ENCODE results near the gene VDAC2.

The VDAC2 gene

DNA sequence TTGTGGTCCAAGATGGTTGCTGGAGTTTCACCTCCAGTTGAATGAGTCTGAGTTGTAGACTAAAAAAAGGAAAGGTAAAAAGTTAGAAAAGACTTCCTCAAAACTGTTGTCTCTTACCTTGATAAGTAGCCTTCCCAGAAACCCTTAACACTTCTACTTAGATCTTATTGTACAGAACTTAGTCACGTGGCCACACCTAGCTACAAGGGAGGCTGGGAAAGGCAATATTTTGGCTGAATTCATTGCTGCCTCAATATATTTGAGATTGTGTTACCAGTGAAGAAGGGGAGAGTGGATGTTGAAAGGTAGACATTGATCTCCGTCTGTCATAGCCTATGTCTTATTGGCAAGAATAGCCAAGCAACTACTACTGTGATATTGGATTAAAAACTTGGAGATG is 35.5 kb upstream of the VDAC2 start:
- H3K27ac ChIP-seq: no peak overlapping the region
- TF ChIP-seq, protein P1, sequence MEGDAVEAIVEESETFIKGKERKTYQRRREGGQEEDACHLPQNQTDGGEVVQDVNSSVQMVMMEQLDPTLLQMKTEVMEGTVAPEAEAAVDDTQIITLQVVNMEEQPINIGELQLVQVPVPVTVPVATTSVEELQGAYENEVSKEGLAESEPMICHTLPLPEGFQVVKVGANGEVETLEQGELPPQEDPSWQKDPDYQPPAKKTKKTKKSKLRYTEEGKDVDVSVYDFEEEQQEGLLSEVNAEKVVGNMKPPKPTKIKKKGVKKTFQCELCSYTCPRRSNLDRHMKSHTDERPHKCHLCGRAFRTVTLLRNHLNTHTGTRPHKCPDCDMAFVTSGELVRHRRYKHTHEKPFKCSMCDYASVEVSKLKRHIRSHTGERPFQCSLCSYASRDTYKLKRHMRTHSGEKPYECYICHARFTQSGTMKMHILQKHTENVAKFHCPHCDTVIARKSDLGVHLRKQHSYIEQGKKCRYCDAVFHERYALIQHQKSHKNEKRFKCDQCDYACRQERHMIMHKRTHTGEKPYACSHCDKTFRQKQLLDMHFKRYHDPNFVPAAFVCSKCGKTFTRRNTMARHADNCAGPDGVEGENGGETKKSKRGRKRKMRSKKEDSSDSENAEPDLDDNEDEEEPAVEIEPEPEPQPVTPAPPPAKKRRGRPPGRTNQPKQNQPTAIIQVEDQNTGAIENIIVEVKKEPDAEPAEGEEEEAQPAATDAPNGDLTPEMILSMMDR (IDR thresholded peaks at IDR 0.05): no peak
- H3K27me3 ChIP-seq: no peaks in the 10 kb centered on the region
- H3K4me1 ChIP-seq (ENCODE audit: control insufficient read depth in 1 of 2, insufficient read depth in 1 of 2, low read depth in 1 of 2, low read length in 1 of 2): no peaks in the 10 kb centered on the region
- H3K9me3 ChIP-seq: no peaks in the 10 kb centered on the region
- H3K4me3 ChIP-seq (ENCODE audit: low read depth in 1 of 2, low read length in 1 of 2): no peak overlapping the region
- peaks cover 59% of the 10 kb centered on the region for H3K36me3 ChIP-seq

- Histone ChIP-seq H3K4me3 (ENCODE audit: low read depth in 1 of 2, low read length in 1 of 2) (no peak overlapping the region), H3K36me3 (peaks cover 66% of the 10 kb centered on the region), H3K27ac (no peak overlapping the region), H3K9me3 (no peaks in the 10 kb centered on the region), H3K4me1 (ENCODE audit: control insufficient read depth in 1 of 2, insufficient read depth in 1 of 2, low read depth in 1 of 2, low read length in 1 of 2) (no peaks in the 10 kb centered on the region), H3K27me3 (no peaks in the 10 kb centered on the region)
- TF ChIP-seq, protein P1 (IDR thresholded peaks at IDR 0.05): no peak
These were observed 34.5 kb upstream of the VDAC2 start for GRCh38 chr10:75176046-75176445.

DNA sequence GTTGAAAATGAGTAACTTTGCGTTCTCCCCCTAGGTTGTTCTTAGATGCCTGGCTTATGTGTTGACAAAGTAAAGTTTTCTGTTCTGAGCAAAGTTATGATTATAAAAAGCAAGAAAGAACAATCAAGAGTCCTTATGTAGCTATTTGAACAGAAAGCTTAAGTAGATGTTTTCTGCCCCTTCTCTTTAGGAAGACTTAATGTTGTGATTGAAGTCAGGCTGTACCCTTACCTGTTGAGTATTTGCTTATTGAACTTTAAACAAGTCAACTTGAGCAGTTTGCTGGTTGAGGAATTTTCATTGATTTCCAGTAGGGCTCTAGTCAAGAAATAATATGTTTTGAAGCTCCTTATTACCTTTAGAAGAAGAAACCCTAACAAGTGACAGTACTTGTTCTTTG is 33.9 kb upstream of the VDAC2 start:
- no peak overlapping the region for H3K27ac ChIP-seq
- no peaks in the 10 kb centered on the region for H3K9me3 ChIP-seq
- H3K36me3 ChIP-seq: peaks cover 60% of the 10 kb centered on the region
- H3K27me3 ChIP-seq: no peaks in the 10 kb centered on the region
- TF ChIP-seq, protein P1 (IDR thresholded peaks at IDR 0.05): no peak
- H3K4me1 ChIP-seq (ENCODE audit: control insufficient read depth in 1 of 2, insufficient read depth in 1 of 2, low read depth in 1 of 2, low read length in 1 of 2): no peaks in the 10 kb centered on the region
- H3K4me3 ChIP-seq (ENCODE audit: low read depth in 1 of 2, low read length in 1 of 2): no peak overlapping the region

DNA sequence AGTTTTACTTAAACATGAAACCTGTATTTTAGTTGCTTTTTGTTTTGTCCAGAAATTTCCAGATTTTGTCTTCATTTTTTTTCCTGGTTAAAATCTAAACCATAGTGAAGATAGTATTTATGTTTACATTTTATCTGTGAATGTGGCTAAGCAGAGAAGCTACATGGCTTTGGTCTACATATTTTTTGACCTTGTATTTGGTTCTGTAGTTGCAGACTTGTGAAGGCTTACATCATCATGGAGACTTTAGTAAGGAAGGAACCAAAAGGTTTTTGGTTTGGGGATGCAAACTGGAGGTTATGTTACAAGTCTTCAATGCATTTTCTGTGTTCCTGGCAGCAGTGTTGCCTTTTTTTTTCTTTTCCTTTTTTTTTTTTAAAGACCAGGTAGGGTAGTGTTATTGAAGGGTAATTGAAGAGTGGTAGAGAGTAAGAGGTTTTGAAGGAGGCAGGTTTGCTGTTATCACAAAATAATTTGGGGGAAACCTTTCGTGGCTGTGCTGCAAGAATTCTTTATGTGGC is 30.9 kb upstream of the VDAC2 start:
- Histone ChIP-seq H3K9me3 (no peaks in the 10 kb centered on the region), H3K4me3 (ENCODE audit: low read depth in 1 of 2, low read length in 1 of 2) (no peak overlapping the region), H3K27me3 (no peaks in the 10 kb centered on the region), H3K36me3 (peaks cover 51% of the 10 kb centered on the region), H3K27ac (no peak overlapping the region), H3K4me1 (ENCODE audit: control insufficient read depth in 1 of 2, insufficient read depth in 1 of 2, low read depth in 1 of 2, low read length in 1 of 2) (no peaks in the 10 kb centered on the region)
- TF ChIP-seq, protein P1 (IDR thresholded peaks at IDR 0.05): no peak

GRCh38 chr10:75180592-75180991 is 30.0 kb upstream of the VDAC2 start:
- H3K4me1 ChIP-seq (ENCODE audit: control insufficient read depth in 1 of 2, insufficient read depth in 1 of 2, low read depth in 1 of 2, low read length in 1 of 2): no peaks in the 10 kb centered on the region
- TF ChIP-seq, protein P1 (IDR thresholded peaks at IDR 0.05): no peak
- H3K4me3 ChIP-seq (ENCODE audit: low read depth in 1 of 2, low read length in 1 of 2): no peak overlapping the region
- H3K36me3 ChIP-seq: peaks cover 52% of the 10 kb centered on the region
- H3K9me3 ChIP-seq: no peaks in the 10 kb centered on the region
- H3K27ac ChIP-seq: no peak overlapping the region
- H3K27me3 ChIP-seq: no peaks in the 10 kb centered on the region

GRCh38 chr10:75181073-75181472 is 29.5 kb upstream of the VDAC2 start:
- H3K27ac ChIP-seq: no peak overlapping the region
- no peaks in the 10 kb centered on the region for H3K4me1 ChIP-seq (ENCODE audit: control insufficient read depth in 1 of 2, insufficient read depth in 1 of 2, low read depth in 1 of 2, low read length in 1 of 2)
- no peaks in the 10 kb centered on the region for H3K9me3 ChIP-seq
- H3K36me3 ChIP-seq: peaks cover 52% of the 10 kb centered on the region
- no peaks in the 10 kb centered on the region for H3K27me3 ChIP-seq
- TF ChIP-seq, protein P1 (IDR thresholded peaks at IDR 0.05): no peak
- no peak overlapping the region for H3K4me3 ChIP-seq (ENCODE audit: low read depth in 1 of 2, low read length in 1 of 2)
